Measurements from ENCODE around the gene BBS12.

DNA sequence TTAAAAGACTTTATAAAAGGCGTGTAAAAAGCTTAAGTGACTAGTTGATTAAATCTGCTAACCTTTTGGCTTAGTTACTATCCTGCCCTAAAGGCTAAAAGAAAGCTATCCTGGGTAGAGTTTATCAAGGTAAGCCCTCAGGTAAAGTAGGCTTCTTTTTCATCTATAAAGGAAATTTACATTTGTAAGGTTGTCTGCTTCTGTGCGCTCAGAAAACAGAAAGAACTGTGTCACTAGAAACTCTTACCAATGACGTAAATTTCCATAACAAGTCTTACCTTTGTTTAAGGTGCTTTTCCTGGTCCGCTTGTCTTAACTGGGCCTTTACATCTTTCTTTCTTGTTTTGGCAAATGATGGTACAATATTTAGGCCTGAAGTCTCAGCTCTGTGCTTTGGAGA is 56.4 kb downstream of the BBS12 start:
- TF ChIP-seq, protein P1, sequence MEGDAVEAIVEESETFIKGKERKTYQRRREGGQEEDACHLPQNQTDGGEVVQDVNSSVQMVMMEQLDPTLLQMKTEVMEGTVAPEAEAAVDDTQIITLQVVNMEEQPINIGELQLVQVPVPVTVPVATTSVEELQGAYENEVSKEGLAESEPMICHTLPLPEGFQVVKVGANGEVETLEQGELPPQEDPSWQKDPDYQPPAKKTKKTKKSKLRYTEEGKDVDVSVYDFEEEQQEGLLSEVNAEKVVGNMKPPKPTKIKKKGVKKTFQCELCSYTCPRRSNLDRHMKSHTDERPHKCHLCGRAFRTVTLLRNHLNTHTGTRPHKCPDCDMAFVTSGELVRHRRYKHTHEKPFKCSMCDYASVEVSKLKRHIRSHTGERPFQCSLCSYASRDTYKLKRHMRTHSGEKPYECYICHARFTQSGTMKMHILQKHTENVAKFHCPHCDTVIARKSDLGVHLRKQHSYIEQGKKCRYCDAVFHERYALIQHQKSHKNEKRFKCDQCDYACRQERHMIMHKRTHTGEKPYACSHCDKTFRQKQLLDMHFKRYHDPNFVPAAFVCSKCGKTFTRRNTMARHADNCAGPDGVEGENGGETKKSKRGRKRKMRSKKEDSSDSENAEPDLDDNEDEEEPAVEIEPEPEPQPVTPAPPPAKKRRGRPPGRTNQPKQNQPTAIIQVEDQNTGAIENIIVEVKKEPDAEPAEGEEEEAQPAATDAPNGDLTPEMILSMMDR (IDR thresholded peaks at IDR 0.05) = no peak
- no peak for TF ChIP-seq POLR2A (IDR thresholded peaks at IDR 0.05)

Data from vagina (tissue), 2 donors.